Lung (tissue), 12 donors: ENCODE results near the gene PDE2A. TPM values are rescaled to one million over a fixed set of nuclear protein-coding genes. Genes with fewer than 3 reads are reported as not detected.
A peak's percentile ranks its signal among the peaks of the same experiment; 100 is the strongest.

Experiments used
- ATAC-seq: fragments of 200-7000 bp; cut with Tn5 transposase; one replicate; pipeline ENCODE4 v1.9.1; 2020; ENCODE audit warnings: moderate number of reproducible peaks; ENCODE audit not compliant: insufficient read depth, low FRiP score
- DNase-seq, 3 donors: peaks; one replicate each; pipeline ENCODE4 v3.0.0-alpha.2; 2013 to 2017
- H3K27ac ChIP-seq, 2 donors: one replicate each; pipeline ENCODE4 v1.5.1; 2013; ENCODE audit warnings: mild to moderate bottlenecking in 2 of 2, moderate library complexity in 2 of 2, control low read depth in 1 of 2, inconsistent platforms in 1 of 2, low read depth in 1 of 2, low read length in 1 of 2
- H3K27me3 ChIP-seq, 3 donors: one replicate each; pipeline ENCODE4 v1.5.1; 2013; ENCODE audit warnings: low read length in 2 of 3; ENCODE audit not compliant: control insufficient read depth in 3 of 3, insufficient read depth in 3 of 3
- H3K36me3 ChIP-seq, 4 donors: one replicate each; pipeline ENCODE4 v1.5.1; 2013; ENCODE audit warnings: low read length in 4 of 4, mild to moderate bottlenecking in 1 of 4, moderate library complexity in 1 of 4; ENCODE audit not compliant: control insufficient read depth in 4 of 4, insufficient read depth in 4 of 4
- H3K4me1 ChIP-seq, 5 donors: one replicate each; pipeline ENCODE4 v1.5.1; 2013; ENCODE audit warnings: low read length in 5 of 5, mild to moderate bottlenecking in 2 of 5, moderate library complexity in 1 of 5; ENCODE audit not compliant: control insufficient read depth in 5 of 5, insufficient read depth in 5 of 5
- H3K4me3 ChIP-seq: one replicate; pipeline ENCODE4 v1.5.1; 2013; ENCODE audit warnings: mild to moderate bottlenecking, control low read depth, moderate library complexity
- H3K9ac ChIP-seq, 2 donors: one replicate each; pipeline ENCODE4 v1.5.1; 2013; ENCODE audit warnings: low read length in 2 of 2, control low read depth in 1 of 2; ENCODE audit not compliant: insufficient read depth in 1 of 2
- H3K9me3 ChIP-seq, 4 donors: one replicate each; pipeline ENCODE4 v1.5.1; 2013; ENCODE audit warnings: low read length in 3 of 4, mild to moderate bottlenecking in 1 of 4, moderate library complexity in 1 of 4; ENCODE audit not compliant: control insufficient read depth in 4 of 4, insufficient read depth in 3 of 4
- CTCF ChIP-seq: IDR thresholded peaks from 2 replicates; pipeline ENCODE4 v1.5.1; 2012; ENCODE audit warnings: mild to moderate bottlenecking; ENCODE audit errors: control extremely low read depth, extremely low read depth
- WGBS, 2 donors: extraction: QIAGEN DNeasy Blood & Tissue Kit; methylation state at CpG; one replicate each; pipeline ENCODE4 v1.1.7; 2013; 5-methylcytosine and 5-hydroxymethylcytosine counted together
- polyA plus RNA-seq, 2 donors: library from polyadenylated mRNA; stranded (reverse); fragments of 200-250 nt; gene quantifications; one replicate each; pipeline ENCODE4 v1.2.1, GENCODE V29; 2013
- total RNA-seq, 2 donors: library from RNA; depleted of rRNA in 1 of 2; stranded (reverse); fragments of >200 nt in 1 of 2; gene quantifications; one replicate each; pipeline ENCODE4 v1.2.1, GENCODE V29; 2014 to 2021
- donor health status: control.
- donor health status: control.
- donor health status: Bipolar disorder and iron deficiency.
- donor health status: healthy.
- donor health status: DM: yes; HTN: yes; CAD: no.

Gene PDE2A
- total and polyA plus RNA-seq, 4 donors, result 7.7 to 20.5 (median 12.7) TPM

DNA sequence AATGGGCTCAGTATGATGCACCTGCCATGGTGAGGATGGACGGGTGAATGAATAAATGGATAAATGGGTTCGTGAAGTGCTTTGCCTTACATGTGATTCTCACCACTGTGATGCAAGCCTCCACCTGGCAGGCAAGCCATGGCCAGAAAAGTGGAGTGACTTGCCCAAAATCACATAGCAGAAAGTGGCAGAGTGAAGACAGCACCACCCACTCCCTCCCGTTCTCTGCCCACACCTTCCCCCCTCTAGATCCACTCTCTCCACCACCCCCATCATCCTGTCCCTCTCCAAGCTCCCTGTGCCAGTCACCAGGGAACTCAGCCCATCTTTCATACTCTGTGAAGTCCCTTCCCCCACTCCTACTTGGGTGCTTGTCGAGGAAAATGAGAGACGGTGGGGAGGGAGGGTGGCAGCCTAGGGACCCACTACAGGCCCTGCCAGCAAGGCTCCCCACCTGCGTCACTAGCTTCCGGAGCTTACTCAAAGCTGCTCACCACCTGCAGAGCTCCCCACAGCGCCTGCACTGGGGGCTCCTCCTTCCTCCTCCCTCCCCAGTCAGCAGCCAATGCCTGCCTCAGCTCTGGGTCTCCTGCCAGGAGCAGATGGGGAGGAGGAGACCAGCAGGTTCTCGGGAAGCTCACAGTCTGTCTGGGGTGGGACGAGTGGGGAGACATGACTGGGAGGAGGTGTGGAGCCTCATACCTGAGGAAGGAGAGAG is 82.3 kb downstream of the PDE2A start:
- Histone ChIP-seq H3K27me3 (peaks cover 0 to 86% (median 56%) of the 10 kb centered on the region in 3 donors), H3K27ac (no peak overlapping the region), H3K36me3 (no peaks in the 10 kb centered on the region), H3K9ac (no peak overlapping the region), H3K4me1 (peaks cover 0 to 5% (median 0%) of the 10 kb centered on the region in 5 donors), H3K4me3 (no peak overlapping the region), H3K9me3 (no peaks in the 10 kb centered on the region)
- DNase-seq, result no peak
- no peak for ATAC-seq
- TF ChIP-seq CTCF, result no peak
- 43 to 48% methylated on average over 10 of the region's 10 CpGs for WGBS, 2 donors

GRCh38 chr11:72591023-72591422 is 83.2 kb downstream of the PDE2A start:
- 55 to 71% methylated on average over 5 of the region's 5 CpGs for WGBS, 2 donors

GRCh38 chr11:72589802-72590761 is 84.1 kb downstream of the PDE2A start:
- TF ChIP-seq CTCF, result no peak
- H3K27me3 ChIP-seq, result peaks cover 0 to 80% (median 70%) of the 10 kb centered on the region in 3 donors
- ATAC-seq (no peak), DNase-seq (peak in 2 of 3 donors; percentile 31 to 40)
- H3K9ac ChIP-seq, result no peak overlapping the region
- no peak overlapping the region for H3K27ac ChIP-seq
- H3K4me3 ChIP-seq, result no peak overlapping the region
- H3K4me1 ChIP-seq, result peaks cover 0 to 5% (median 0%) of the 10 kb centered on the region in 5 donors
- no peaks in the 10 kb centered on the region for H3K9me3 ChIP-seq
- no peaks in the 10 kb centered on the region for H3K36me3 ChIP-seq
- 4 to 22% methylated on average over 67 to 74 of the region's 74 CpGs for whole genome bisulfite sequencing, 2 donors

More at GRCh38 chr11:72591023-72591422, 83.2 kb downstream of the PDE2A start:
- ATAC-seq, result no peak
- Histone ChIP-seq H3K27me3 (peaks cover 0 to 84% (median 61%) of the 10 kb centered on the region in 3 donors), H3K4me3 (no peak overlapping the region), H3K9me3 (no peaks in the 10 kb centered on the region), H3K27ac (no peak overlapping the region), H3K36me3 (no peaks in the 10 kb centered on the region), H3K4me1 (peaks cover 0 to 5% (median 0%) of the 10 kb centered on the region in 5 donors), H3K9ac (no peak overlapping the region)
- no peak for TF ChIP-seq CTCF
- DNase-seq, result no peak
